Caco-2 (cell line): ENCODE measurements around the gene PNMA1. TPM values are rescaled to one million over a fixed set of nuclear protein-coding genes. Genes with fewer than 3 reads are reported as not detected.

Source experiments
- BruUV-seq: library from RNA; stranded (reverse); fragments of 400-500 nt; replicated peaks from 2 replicates; lab custom pipeline; 2021; lab: Mats Ljungman, UMichigan
- CTCF ChIA-PET: fragments of 300-600 bp; sonication (Branson Sonifier 250); formaldehyde crosslinking; loops from one replicate; lab custom pipeline; 2022; ENCODE audit warnings: antibody characterized with exemption; lab: Charles Lee
- POLR2A ChIA-PET: fragments of 300-600 bp; sonication (Branson Sonifier 250); formaldehyde crosslinking; loops from one replicate; lab custom pipeline; 2022; ENCODE audit warnings: antibody characterized with exemption; lab: Charles Lee
- DNase-seq, 2 experiments: peaks; one replicate each; pipeline versions ENCODE4 v3.0.0 to v3.0.0-alpha.2; 2020 to 2022
- H3K27me3 ChIP-seq: replicated peaks from 2 replicates; pipeline ENCODE4 v1.6.0; 2011; ENCODE audit warnings: low read length; ENCODE audit not compliant: control insufficient read depth, insufficient read depth
- H3K36me3 ChIP-seq: 2 replicates; pipeline ENCODE4 v1.5.1; 2011; ENCODE audit warnings: low read length; ENCODE audit not compliant: control insufficient read depth, insufficient read depth
- H3K4me1 ChIP-seq: fragments of 250-450 bp; sonication (Bioruptor Pico); 2 replicates; pipeline ENCODE4 v1.5.1; 2020; ENCODE audit warnings: mild to moderate bottlenecking
- H3K4me3 ChIP-seq: 2 replicates; pipeline ENCODE4 v1.5.1; 2011; ENCODE audit warnings: low read depth, mild to moderate bottlenecking, control low read depth, low read length
- H3K9me3 ChIP-seq: fragments of 250-450 bp; sonication (Bioruptor Pico); 2 replicates; pipeline ENCODE4 v1.5.1; 2020; ENCODE audit warnings: mild to moderate bottlenecking, moderate library complexity
- H3K27ac Mint-ChIP-seq: one replicate; pipeline ENCODE4 v1.8.0; 2022; ENCODE audit warnings: mixed read lengths; ENCODE audit not compliant: unreplicated experiment
- H3K27me3 Mint-ChIP-seq: one replicate; pipeline ENCODE4 v1.8.0; 2022; ENCODE audit warnings: mixed read lengths; ENCODE audit not compliant: insufficient read depth, unreplicated experiment
- H3K36me3 Mint-ChIP-seq: one replicate; pipeline ENCODE4 v1.8.0; 2022; ENCODE audit warnings: mild to moderate bottlenecking, mixed read lengths; ENCODE audit not compliant: insufficient read depth, unreplicated experiment
- H3K4me1 Mint-ChIP-seq: one replicate; pipeline ENCODE4 v1.8.0; 2022; ENCODE audit warnings: low read depth, mixed read lengths; ENCODE audit not compliant: unreplicated experiment
- H3K4me3 Mint-ChIP-seq: one replicate; pipeline ENCODE4 v1.8.0; 2022; ENCODE audit warnings: mild to moderate bottlenecking, moderate library complexity, mixed read lengths; ENCODE audit not compliant: unreplicated experiment
- H3K9me3 Mint-ChIP-seq: one replicate; pipeline ENCODE4 v1.8.0; 2022; ENCODE audit warnings: mixed read lengths; ENCODE audit not compliant: unreplicated experiment
- CTCF ChIP-seq, 2 experiments: fragments of 200-600 bp in 1 of 2; IDR thresholded peaks; 1 replicate in 1 of 2; 2 replicates in 1 of 2; pipeline versions ENCODE4 v1.5.1 to v1.8.0; 2011 to 2022; ENCODE audit warnings: antibody characterized with exemption in 1 of 2, control low read depth in 1 of 2, inconsistent platforms in 1 of 2, low read depth in 1 of 2, low read length in 1 of 2, mild to moderate bottlenecking in 1 of 2, moderate library complexity in 1 of 2; ENCODE audit not compliant: insufficient read depth in 1 of 2, severe bottlenecking in 1 of 2, unreplicated experiment in 1 of 2
- intact Hi-C: fragments of 100-400 bp; cut with micrococcal nuclease; formaldehyde crosslinking; loops from one replicate; pipeline ENCODE4 v1.10.0; 2022; ENCODE audit not compliant: unreplicated experiment
- total RNA-seq: library from RNA; stranded (reverse); gene quantifications from 2 replicates; pipeline ENCODE4 v1.2.3, GENCODE V29; 2022

PNMA1 gene
- total RNA-seq, 1 experiment from 2014 or later: 38.8 TPM

- no peaks in the 10 kb centered on the region for H3K9me3 ChIP-seq
- no TSS peak for BruUV-seq
- H3K27me3 ChIP-seq: no peaks in the 10 kb centered on the region
- ChIA-PET CTCF (interaction anchor here (0.5 to 3.5 kb wide), 21 partner anchors 10 to 127 kb away, joined by 3 to 68 read pairs (median 8); partner anchors contain the start of genes PTGR2 and ZNF410), POLR2A (interaction anchor here (0.9 to 2.9 kb wide), 11 partner anchors 12 to 92 kb away, joined by 3 to 25 read pairs (median 10); partner anchors contain the start of gene PTGR2)
- intact Hi-C loops: no loop called here
- peak; percentile 65 to 72 for DNase-seq
- Mint-ChIP-seq H3K36me3 (peaks cover 41% of the 10 kb centered on the region), H3K9me3 (no peaks in the 10 kb centered on the region), H3K27ac (peak overlapping the region; percentile 86), H3K4me1 (peaks cover 41% of the 10 kb centered on the region), H3K4me3 (peak overlapping the region; percentile 84), H3K27me3 (no peaks in the 10 kb centered on the region)
- H3K4me1 ChIP-seq: peaks cover 62% of the 10 kb centered on the region
- TF ChIP-seq CTCF (IDR thresholded peaks at IDR 0.05; ENCODE audit: insufficient read depth in 1 of 2, low read depth in 1 of 2, low read length in 1 of 2, severe bottlenecking in 1 of 2, unreplicated experiment in 1 of 2): no peak
- peaks cover 1% of the 10 kb centered on the region; the same call in 1 of the 2 replicates for H3K36me3 ChIP-seq
- H3K4me3 ChIP-seq: peak overlapping the region; percentile 64
Observed at GRCh38 chr14:73759183-73759713, 45.1 kb upstream of the PNMA1 start.

GRCh38 chr14:73758392-73759182 lies 44.4 kb upstream of the PNMA1 start:
- Mint-ChIP-seq H3K4me3 (peak overlapping the region; percentile 84), H3K36me3 (peaks cover 46% of the 10 kb centered on the region), H3K9me3 (no peaks in the 10 kb centered on the region), H3K27me3 (no peaks in the 10 kb centered on the region), H3K27ac (peak overlapping the region; percentile 86), H3K4me1 (peaks cover 47% of the 10 kb centered on the region)
- CTCF ChIA-PET: interaction anchor here (0.6 to 3.5 kb wide), 25 partner anchors 9 to 128 kb away, joined by 3 to 68 read pairs (median 5); partner anchors contain the start of genes PTGR2 and ZNF410
- POLR2A ChIA-PET: interaction anchor here (0.6 to 2.9 kb wide), 11 partner anchors 9 to 193 kb away, joined by 3 to 25 read pairs (median 3); no protein-coding TSS in a partner anchor
- H3K4me3 ChIP-seq: peak overlapping the region; percentile 64
- intact Hi-C loops: loop anchor here (1.0 kb wide), 2 partner anchors 17 to 30 kb away; no protein-coding TSS in a partner anchor
- peak; percentile 90 to 91 for DNase-seq
- H3K9me3 ChIP-seq: no peaks in the 10 kb centered on the region
- peaks cover 66% of the 10 kb centered on the region for H3K4me1 ChIP-seq
- peak; percentile 84 for TF ChIP-seq CTCF (IDR thresholded peaks at IDR 0.05; ENCODE audit: insufficient read depth in 1 of 2, low read depth in 1 of 2, low read length in 1 of 2, severe bottlenecking in 1 of 2, unreplicated experiment in 1 of 2)
- peaks cover 1% of the 10 kb centered on the region; the same call in 1 of the 2 replicates for H3K36me3 ChIP-seq
- no TSS peak for BruUV-seq
- H3K27me3 ChIP-seq: no peaks in the 10 kb centered on the region

GRCh38 chr14:73757876-73758391 lies 43.8 kb upstream of the PNMA1 start:
- Mint-ChIP-seq H3K27ac (peak overlapping the region; percentile 86), H3K9me3 (no peaks in the 10 kb centered on the region), H3K36me3 (peaks cover 46% of the 10 kb centered on the region), H3K4me1 (peaks cover 53% of the 10 kb centered on the region), H3K27me3 (no peaks in the 10 kb centered on the region), H3K4me3 (peak overlapping the region; percentile 84)
- ChIA-PET POLR2A (interaction anchor here (0.6 to 2.9 kb wide), 8 partner anchors 9 to 194 kb away, joined by 3 to 25 read pairs (median 3); no protein-coding TSS in a partner anchor), CTCF (interaction anchor here (0.6 to 3.5 kb wide), 24 partner anchors 8 to 304 kb away, joined by 3 to 68 read pairs (median 5); partner anchors contain the start of genes PTGR2 and ZNF410)
- H3K4me1 ChIP-seq: peaks cover 66% of the 10 kb centered on the region
- DNase-seq: no peak
- intact Hi-C loops: loop anchor here (1.0 kb wide), 2 partner anchors 17 to 30 kb away; no protein-coding TSS in a partner anchor
- peak overlapping the region; percentile 64 for H3K4me3 ChIP-seq
- BruUV-seq: TSS peak; percentile 24
- H3K9me3 ChIP-seq: no peaks in the 10 kb centered on the region
- H3K27me3 ChIP-seq: no peaks in the 10 kb centered on the region
- no peak for TF ChIP-seq CTCF (IDR thresholded peaks at IDR 0.05; ENCODE audit: insufficient read depth in 1 of 2, low read depth in 1 of 2, low read length in 1 of 2, severe bottlenecking in 1 of 2, unreplicated experiment in 1 of 2)
- H3K36me3 ChIP-seq: peaks cover 1% of the 10 kb centered on the region; the same call in 1 of the 2 replicates
